Activated naive CD8-positive, alpha-beta T cell treated with anti-CD3 and anti-CD28 coated beads, Interleukin-2, amount 50 U/mL, for 16 hours (primary cell): ENCODE data around the gene RNF217.
"Not testable (repeated sequence)": the region's sequence is repeated elsewhere in the genome, so short reads cannot be mapped to it uniquely, and the experiment has no call there.

Experiments
- DNase-seq: peaks from one replicate; pipeline ENCODE4 v3.0.0-alpha.2; 2020; ENCODE audit warnings: low read depth, low spot score

The RNF217 gene

GRCh38 chr6:124962639-124963415 lies 590 bp downstream of the RNF217 start:
- no peak for DNase-seq

- DNase-seq = no peak
Measured at GRCh38 chr6:124963416-124963785, 1.2 kb downstream of the RNF217 start.

GRCh38 chr6:124963831-124964763 lies 1.9 kb downstream of the RNF217 start:
- DNase-seq = no peak

GRCh38 chr6:124964764-124965105 lies 2.5 kb downstream of the RNF217 start:
- no peak for DNase-seq

DNA sequence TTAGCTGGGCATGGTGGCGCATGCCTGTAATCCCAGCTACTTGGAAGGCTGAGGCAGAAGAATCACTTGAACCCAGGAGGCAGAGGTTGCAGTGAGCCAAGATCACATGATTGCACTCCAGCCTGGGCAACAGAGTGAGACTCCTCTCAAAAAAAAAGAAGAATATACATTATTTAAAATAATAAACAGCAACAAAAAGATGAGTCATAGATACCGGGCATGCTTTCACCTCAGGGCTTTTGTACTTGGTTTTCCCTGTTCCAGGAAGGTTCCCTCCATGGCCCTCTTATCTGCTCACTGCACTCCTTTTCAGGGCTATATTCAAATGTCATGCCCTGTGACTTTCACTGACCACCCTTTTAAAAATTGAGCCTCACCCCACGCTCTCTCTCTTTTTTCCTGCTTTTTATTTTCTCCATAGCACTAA lies 3.2 kb downstream of the RNF217 start:
- DNase-seq = not testable (repeated sequence)

GRCh38 chr6:124967444-124967843 lies 5.2 kb downstream of the RNF217 start:
- DNase-seq = no peak

DNA sequence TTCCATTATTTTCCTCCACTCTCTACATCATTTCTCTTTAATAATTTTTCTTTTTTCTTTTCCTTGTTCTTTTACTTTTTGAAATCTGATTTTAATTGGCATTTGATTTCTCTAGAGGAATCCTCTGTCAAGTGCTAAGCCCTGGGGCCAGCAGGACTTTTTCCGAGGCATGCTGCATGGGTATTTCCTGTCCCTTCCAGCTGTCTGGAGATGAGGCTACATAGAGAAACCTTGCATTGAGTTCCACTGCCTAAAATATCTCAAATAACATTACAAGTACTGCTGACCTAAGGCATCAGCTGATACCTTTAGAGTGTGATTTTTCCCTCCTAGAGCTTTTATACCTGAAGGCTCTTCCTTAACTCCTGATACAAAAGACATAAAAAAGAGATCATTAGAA lies 6.2 kb downstream of the RNF217 start:
- no peak for DNase-seq

DNA sequence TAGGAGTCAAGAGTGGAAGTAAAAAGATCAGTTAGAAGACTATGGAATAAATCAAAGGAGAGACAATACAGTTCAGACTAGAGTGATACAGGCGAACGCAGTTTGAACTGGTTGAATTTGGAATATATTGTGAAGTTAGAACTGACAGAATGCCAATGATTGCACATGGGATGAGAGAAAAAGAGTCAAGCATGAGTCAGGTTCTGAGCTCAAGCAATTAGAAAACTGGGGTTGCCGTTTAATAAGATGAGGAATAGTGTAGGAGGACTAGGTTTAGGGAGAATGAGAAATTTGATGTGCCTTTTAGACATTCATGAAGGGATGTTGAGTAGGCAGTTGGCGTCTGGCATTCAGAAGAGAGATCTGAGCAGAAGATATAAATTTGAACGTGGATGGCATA lies 8.0 kb downstream of the RNF217 start:
- DNase-seq = no peak

- DNase-seq = no peak
Measured at GRCh38 chr6:124970763-124971162, 8.5 kb downstream of the RNF217 start.

GRCh38 chr6:124973780-124974179 lies 11.5 kb downstream of the RNF217 start:
- DNase-seq = no peak

GRCh38 chr6:124974771-124975377 lies 12.6 kb downstream of the RNF217 start:
- no peak for DNase-seq

DNA sequence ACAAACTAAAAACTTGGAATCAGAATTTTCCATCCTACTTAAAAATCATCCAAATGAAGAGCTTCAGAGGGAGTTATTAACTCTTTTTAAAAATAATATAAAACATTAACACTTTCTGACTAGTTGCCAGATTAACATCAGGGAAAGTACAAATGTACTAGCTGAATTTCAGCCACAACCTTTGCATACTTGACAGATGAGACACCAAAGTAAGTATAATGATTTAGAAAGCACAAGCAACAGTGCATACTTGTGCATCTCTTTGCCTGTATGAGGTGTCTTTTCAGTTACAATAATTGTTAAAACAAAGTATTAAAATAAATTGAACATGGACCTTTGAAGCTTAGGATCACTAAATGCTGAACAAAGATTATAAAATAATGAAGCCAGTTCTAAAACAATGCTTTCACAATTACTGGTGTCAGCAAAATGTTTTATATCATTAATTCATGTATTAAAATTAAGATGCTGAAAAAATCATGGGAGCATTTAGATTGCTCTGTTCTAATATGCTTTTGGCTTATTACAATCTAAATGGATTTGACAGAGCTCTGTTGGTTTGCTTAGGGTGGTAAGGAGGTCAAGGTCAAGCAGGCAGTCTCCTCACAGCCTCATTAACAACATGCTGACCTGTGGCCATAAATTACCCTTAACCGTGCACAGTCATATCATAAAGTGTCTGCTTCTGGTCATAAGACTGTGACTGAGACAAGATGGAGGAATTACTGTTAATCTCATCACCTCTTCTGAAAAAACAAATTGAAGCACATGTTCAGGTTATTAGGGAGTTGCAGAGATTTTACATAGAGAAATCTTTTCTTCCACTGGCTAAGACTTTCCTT lies 15.1 kb downstream of the RNF217 start:
- DNase-seq = no peak

DNA sequence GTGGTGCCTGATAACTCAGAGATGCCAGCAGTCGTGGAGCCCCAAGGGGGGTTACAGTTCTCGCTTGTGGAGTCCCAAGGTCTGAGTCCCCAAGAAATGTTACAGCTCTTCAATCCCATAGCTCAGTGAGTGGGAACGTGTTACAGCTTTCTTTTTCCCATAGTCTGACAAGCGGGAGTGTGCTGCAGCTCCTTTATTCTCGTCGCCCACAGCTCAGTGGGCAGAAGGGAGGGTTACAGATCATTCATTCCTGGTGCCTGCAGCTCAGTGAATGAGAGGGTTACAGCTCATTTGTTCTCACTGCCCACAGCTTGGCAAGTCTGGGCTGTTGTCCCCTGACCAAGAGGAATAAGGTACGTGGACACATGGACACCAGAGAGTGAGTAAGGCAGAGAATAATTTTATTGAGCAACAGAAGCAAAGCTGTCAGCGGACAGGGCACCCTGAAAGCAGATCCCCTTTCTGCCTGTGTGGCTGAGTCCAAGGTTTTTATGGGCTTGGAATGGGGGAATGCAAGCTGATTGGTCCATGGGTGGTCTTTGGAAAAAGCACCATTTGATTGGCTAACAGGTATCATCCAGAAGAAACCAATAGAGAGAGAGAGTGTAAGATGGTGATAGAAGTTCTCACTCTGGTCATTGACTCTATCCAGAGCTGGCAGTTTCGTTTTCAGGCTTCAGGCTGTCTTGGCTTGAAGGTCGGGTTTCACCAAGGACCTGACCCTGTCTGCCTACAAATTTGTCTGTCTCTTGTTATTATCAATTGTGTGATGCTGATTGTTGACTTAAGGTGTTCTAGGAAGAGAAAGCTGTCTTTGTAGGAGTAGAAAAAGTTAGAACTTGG lies 16.4 kb downstream of the RNF217 start:
- DNase-seq = no peak

- no peak for DNase-seq
Measured at GRCh38 chr6:124979294-124979678, 17.0 kb downstream of the RNF217 start.

DNA sequence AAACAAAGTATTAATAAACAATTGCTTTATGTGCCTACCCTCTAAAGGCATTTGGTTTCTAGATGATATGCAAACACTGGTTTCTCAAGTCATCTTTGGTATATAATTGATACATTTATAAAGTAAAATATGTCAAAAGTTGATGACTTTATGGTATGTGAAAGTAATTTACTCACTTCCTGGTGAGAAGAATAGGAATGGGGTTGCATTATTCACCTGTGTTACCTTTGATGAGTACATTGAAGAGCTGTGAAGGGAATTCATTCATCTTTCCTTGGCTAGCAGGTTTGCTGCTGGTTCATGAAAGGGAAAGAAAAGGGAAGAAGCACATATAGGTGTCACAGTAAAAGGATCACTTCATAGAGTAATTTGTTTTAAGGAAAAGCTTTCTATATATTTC lies 20.4 kb downstream of the RNF217 start:
- DNase-seq = no peak

DNA sequence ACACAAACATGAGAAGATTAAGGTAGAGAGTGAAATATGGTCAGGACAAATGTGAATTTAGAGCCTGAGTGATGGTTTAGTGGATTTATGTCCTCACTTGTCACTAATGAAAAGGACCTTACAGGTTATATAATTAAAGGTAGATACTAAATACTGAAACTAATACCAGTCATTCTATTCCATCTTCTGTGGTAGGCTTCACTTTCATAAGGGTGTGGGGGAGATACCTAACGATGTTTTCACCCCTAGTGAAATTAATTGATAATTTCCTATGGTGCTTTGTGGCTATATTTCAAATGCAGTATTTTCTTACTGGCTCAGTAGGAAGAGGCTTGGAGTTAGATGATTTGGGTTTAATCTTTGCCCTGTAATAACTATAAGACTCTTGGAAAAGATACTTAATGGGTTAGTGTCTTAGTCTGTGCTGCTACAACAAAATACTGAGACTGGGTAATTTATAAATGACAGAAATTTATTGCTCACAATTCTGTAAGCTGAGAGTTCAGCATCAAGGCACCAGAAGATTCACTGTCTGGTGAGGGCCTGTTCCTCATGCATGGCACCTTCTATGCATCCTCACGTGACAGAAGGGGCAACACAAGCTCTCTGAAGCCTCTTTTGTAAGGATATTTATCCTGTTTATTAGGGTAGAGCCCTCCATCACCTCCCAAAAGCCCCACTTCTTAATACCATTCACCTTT lies 21.3 kb downstream of the RNF217 start:
- DNase-seq = no peak

DNA sequence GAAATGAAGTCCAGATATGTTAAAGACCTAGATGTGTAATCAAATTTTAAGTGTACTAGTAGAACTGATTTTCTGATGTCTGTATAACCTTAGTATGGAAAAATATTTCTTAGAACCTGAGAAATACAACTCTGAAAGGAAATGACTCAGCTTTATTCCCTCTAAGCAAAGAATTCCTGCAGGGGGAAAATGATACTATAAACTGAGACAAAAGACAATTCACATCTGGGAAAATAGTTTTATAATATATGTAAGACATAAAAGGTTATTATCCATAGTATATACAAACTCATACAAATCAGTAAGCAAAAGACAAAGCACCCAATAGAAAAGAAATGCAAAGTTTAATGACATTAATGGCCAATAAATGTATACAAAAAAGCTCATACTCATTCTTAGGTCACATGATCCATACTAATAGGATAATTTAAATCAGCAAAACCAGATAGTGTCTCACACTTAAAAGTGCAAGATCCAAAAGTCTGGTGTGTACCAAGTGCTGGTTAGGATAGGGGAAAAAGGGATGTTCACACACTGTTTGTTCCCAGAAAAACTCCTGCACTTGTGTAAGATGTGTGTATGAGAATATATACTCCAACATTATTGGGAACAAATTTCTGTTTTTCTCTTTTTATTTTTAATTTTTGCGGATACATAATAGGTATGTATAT lies 22.6 kb downstream of the RNF217 start:
- no peak for DNase-seq

DNA sequence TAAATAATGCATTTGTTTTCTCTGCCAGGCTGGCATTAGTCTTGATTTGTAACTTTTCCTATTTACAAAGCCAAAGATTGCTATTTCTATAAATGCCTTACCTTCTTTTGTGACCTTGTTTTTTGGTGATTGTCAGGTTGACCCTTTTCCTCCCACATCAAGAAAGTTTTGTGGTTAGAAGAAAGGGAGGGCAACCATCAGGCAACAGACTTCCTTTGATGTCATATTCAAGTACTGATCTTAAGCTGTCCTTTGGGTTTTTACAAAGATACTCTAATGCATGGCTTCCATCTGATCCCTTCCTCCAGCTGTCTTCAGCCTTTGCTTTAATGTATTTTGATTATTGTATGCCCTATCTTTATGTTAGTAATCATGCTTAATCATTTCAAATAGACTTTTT lies 23.9 kb downstream of the RNF217 start:
- no peak for DNase-seq

GRCh38 chr6:124987291-124987690 lies 25.1 kb downstream of the RNF217 start:
- DNase-seq = no peak
